GM10266 (cell line): ENCODE measurements around the gene ARFIP1.

Experiments used
- DNase-seq: peaks from one replicate; pipeline ENCODE4 v3.0.0; 2012; ENCODE audit errors: extremely low spot score
- CTCF ChIP-seq: IDR thresholded peaks from 2 replicates; pipeline ENCODE4 v1.5.1; 2012; ENCODE audit warnings: mild to moderate bottlenecking, low read depth; ENCODE audit not compliant: control insufficient read depth, insufficient read depth; ENCODE audit errors: missing control alignments

Gene ARFIP1

GRCh38 chr4:152939621-152940020, 159.9 kb downstream of the ARFIP1 start:
- no peak for TF ChIP-seq CTCF
- DNase-seq = no peak

- no peak for DNase-seq
- TF ChIP-seq CTCF = no peak
Observed at GRCh38 chr4:152940461-152940860, 160.7 kb downstream of the ARFIP1 start.

- TF ChIP-seq CTCF = no peak
Observed at GRCh38 chr4:152941411-152941810, 161.7 kb downstream of the ARFIP1 start.

GRCh38 chr4:152942346-152942745, 162.6 kb downstream of the ARFIP1 start:
- DNase-seq = no peak
- TF ChIP-seq CTCF = no peak

More at GRCh38 chr4:152941411-152941810, 161.7 kb downstream of the ARFIP1 start:
- no peak for DNase-seq

- no peak for TF ChIP-seq CTCF
- DNase-seq = no peak
Observed at GRCh38 chr4:152943672-152944071, 163.9 kb downstream of the ARFIP1 start.

- no peak for TF ChIP-seq CTCF
- DNase-seq = no peak
Observed at GRCh38 chr4:152944666-152945320, 165.0 kb downstream of the ARFIP1 start.

GRCh38 chr4:152945639-152946038, 165.9 kb downstream of the ARFIP1 start:
- TF ChIP-seq CTCF = no peak
- no peak for DNase-seq
